HG03103 (cell line): ENCODE measurements around the gene GULP1.

Experiments
- ATAC-seq: cut with Tn5 transposase; IDR thresholded peaks from one replicate; pipeline ENCODE4 v1.9.1; 2021; ENCODE audit warnings: low read depth; ENCODE audit not compliant: unreplicated experiment

The GULP1 gene

DNA sequence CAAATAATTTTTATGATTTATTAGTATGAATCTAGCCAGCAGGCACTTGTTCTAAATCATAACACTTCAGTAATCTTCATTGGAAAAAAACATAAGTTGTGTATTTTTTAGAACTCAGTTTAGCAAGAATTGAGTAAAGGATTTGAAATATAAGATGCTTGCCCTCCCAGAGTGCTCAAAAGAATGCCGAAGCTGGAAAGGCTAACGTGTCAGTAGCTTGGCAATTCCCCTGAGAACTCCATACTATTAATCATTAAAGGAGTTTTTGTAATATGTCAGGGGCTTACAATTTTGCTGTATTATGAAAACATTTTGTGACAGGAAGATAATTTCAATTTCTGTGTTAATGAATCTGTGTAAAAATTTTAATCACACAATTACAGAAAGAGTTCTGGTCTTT, 122.7 kb downstream of the GULP1 start:
- ATAC-seq: no peak

DNA sequence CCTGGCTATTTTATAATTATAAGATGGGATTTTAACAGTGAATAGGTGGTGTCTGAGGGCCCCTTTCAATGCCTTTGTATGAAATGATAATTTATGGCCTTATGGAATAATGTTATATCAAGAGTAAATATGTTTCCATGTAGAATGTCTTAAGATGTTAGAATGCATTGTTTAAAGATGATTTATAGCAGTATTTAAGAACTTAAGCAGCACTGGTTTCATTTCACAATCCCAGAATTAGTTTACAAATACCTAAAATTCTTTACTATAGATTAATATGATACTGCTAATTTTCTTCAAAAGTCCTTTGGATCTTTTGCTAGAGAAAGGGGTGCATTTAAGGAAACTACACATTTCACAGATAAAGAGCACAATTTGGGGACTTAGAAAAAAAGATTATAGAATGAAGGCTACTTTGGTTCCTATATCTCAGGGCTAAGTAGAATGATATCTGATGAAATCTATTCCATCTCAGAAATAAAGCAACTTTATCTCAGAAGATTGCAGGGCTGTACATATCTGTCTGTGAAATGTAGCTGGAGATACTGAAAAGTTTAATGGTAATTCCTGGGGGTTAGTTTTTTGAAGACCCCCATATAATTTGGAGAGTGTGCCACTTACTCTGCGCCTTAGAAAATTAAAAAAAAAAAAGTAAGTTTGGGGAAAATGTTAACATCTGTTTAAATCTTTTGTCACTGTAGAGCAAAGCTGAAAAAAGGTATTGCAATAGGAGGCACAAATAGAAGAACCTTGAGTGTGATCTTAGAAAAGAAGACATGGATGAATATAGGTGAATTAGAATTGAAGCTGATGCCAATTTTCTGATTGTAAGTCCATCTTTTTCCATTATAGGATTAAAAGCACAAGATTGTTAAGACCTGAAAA, 123.4 kb downstream of the GULP1 start:
- ATAC-seq: no peak

DNA sequence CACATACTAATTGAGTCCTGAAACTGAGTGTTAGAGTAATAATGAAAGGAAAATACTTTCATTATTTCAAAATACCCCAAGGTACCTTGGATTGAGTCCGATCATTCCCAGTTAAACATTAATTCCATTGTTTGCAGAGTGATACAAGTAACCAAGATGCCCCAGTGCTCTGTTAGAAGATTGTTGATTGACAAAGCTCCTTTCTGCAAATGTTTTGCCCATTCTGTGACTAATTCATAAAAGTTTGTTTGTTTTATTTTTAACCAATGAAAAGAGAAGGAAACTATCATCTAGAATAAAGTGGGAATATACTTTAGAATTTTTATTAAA, 124.0 kb downstream of the GULP1 start:
- no peak for ATAC-seq

DNA sequence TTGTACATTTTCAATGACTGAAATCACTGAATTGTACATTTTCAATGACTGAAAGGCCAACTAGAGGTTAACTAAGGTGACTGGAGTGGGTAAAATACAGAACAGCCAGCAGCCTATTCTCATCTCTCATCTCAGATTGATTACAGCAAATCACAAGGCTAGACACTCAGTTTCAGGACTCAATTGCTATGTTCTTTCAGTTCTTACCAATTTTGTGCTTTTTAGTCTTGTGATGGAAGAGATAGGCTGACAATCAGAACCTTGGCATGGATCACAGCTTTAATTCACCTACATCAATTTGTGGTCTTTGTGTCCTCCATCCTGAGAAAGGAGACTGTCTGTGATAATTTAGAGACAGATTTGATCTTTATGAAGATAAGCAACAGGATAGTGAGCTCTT, 124.7 kb downstream of the GULP1 start:
- ATAC-seq: no peak

DNA sequence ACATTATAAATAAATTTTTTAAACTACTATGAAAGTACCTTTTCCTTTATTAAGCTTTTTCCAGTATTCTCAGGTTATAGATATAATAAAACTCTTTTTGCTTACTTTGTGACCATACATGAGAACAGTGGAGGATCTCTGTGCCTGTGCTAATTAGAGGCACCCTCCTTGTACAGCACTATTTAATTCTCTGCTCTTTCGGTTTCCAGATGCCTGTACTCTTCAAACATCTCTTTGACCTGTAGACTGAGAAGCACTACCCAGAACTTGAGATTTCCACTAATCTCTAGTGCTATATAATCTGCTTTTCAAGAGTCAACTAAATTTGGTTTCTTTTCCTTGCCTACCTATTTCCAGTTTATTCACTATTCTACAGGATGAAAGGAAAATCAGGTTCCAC, 131.1 kb downstream of the GULP1 start:
- ATAC-seq: no peak

DNA sequence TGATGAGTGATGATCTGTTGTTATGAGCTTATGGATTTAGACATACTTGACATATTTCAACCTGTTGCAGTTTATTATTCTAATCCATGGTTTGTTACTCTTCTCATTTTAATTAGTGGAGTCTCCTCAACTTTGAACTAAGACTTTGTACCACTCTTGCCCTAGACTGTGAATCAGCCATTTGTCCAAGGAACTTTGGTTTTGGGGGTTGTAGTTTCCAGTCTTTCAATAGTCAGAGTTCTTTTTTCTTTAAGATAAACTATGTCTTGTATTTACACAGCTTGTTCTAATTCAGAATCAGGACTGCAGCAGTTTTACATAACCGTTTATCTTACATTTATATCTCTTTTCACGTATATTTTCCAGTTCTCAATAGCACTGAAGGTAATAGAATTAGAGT, 133.6 kb downstream of the GULP1 start:
- ATAC-seq: no peak

DNA sequence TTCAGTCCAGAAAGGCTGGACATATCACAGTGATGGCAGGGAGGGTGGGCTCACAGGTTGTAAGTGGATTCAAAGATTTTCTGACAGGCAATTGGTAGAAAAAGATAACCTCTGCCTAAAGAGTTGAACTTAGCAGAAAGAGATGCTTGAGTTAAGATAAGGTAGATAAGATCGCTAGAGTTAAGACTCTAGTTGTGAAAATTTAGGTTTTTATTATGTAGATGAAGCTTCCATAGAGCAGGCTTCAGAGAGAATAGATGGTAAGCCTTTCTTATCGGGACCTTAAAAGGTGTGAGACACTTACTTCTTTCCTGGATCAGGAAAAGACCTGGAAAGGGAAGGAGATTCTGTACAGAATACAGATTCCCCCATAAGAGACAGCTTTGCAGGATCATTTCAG, 134.4 kb downstream of the GULP1 start:
- ATAC-seq: no peak

DNA sequence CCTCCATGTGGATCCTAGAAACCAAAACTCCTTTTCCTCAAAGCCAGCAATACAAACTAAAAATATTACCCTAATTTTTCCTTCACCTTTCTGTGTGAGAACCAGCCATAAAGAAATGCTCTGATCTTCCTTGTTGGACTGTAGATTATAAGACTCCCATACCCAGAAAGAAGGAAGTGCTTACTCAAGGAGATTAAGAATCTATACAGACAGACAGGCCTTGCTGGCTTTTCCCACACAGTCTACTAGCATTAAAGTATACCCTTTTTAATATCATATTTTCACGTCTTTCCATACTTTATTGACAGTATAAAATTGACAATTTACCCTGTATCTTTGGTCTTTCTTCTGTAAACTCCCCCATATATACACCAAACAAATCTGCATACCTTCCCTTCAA, 139.0 kb downstream of the GULP1 start:
- ATAC-seq: no peak

DNA sequence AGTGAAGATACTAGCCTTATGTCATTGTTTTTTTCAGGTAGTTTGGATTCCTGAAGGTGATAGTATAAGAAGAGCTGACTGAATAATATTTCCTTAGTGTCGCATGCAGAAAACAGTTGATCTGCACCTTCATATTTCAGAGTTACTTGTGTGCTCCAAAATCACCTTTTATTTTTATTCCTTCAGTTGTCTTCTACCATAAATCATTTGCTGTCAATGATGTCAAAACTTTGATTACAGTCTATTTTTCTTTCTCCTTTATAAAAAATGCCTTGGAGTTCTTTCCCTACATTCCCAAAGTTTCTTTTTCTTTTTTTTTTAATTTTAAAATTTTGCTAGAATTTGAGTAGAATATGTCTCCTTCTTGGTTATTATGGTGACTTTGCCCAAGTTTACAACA, 142.3 kb downstream of the GULP1 start:
- ATAC-seq: no peak

DNA sequence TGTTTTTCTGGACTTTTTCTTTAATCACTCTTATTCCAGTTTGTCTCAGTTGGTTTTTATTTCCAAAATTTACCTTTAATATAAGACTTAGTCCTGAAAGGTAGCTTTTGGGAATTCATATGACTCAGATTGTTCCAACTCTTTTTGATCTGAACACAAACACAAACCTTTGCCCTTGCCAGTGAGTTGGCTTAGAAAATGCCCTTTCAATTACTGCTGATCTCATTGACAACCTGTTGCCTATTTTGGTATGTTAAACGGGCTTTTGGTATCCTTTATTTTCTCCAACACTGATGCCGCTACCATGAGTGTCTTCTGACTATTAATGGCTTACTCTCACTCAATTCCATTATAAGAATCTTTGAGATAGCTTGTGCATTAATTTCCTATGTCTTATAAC, 143.4 kb downstream of the GULP1 start:
- no peak for ATAC-seq

DNA sequence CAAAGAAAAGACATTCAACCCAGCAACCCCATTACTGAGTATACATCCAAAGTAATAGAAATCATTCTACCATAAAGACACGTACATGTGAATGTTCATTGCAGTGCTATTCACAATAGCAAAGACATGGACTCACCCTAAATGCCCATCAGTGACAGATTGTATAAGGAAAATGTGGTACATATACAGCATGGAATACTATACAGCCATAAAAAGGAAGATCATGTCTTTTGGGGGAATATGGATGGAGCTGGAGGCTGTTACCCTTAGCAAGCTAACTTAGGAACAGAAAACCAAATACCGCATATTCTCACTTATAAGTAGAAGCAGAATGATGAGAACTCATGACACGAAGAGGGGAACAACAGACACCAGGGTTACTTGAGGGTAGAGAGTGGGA, 145.9 kb downstream of the GULP1 start:
- ATAC-seq: no peak

DNA sequence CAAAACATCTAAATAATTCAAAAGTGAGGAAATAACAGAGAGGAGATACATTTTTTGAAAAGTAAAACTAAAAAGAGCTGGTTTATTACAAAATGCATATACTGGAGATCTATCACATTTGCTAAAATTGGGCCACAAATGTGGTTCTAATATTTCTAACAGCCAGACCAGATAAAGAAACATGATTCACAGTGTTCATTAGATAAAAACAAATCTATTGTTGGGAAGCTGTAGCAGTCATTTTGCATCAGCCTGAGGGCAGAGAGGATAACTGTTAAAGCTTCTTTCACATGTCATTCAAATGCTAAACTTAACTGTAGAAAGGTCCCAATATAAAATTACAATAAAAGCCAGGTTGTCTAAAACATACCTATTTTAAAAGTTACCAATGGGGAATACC, 148.3 kb downstream of the GULP1 start:
- ATAC-seq: no peak

DNA sequence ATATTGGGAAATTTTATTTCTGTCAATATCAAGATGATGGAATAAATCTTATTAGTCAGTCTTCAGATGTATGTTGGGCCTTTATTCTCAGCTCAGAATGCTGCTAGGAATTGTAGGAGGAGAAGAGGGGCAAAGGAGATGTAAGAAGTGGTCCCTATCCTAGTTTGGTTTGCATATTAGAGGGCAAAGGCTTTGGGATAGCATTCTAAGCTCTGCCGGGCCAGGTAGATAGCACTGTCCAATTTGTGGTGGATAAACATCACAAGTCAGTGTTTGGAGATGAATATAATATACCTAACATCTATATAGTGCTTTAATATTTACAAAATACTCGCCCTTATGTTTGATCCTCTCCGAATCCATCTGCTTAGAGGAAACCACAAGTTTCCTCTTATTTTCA, 149.2 kb downstream of the GULP1 start:
- no peak for ATAC-seq

DNA sequence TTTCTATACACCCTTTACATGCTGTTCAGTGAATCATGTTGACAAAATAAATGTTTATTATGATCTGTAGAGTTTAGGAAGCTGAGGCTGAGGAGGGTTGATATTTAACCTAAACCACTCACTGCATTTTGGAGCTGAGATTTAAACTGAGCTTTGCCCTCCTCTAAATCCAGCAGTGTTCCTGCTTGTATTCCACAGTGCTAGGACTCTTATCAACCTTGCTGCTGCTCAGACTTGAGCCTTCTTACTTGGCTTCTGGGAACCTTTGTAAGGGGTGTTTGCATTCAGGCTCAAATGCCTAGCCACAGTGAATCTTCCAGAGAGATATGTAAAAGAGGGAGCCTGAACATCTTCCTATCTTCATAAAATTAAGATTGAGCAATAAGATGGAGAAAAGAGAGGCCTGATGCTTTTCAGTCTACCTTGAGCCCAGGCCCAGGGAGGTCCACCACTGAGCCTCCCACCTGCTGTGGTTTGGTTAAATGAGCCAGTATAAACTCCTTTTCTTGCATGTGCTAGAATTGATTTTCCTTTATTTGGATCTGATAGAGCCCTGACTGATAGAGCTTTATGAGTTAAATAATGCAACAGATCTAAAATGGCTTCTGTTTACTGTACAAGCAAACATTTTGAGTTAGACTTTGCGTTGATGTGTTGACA, 149.7 kb downstream of the GULP1 start:
- ATAC-seq: no peak

DNA sequence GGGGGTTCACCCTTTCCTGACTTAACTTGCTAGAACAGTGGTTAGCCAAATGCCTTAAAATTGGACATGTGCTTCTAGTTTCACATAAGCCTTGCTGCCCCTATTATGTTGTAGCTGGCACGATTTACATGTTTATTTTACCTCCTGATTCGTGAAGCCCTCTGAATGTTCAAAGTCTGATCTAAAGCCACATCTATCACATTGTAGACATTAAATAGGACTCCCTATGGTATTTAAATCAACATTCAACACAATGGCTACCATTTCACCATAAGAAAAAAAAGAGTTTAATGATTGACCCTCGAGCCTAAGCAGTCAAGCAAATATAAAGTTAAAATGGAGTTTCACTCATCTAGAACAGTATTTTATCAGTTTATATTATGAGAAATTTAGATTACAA, 151.5 kb downstream of the GULP1 start:
- no peak for ATAC-seq

DNA sequence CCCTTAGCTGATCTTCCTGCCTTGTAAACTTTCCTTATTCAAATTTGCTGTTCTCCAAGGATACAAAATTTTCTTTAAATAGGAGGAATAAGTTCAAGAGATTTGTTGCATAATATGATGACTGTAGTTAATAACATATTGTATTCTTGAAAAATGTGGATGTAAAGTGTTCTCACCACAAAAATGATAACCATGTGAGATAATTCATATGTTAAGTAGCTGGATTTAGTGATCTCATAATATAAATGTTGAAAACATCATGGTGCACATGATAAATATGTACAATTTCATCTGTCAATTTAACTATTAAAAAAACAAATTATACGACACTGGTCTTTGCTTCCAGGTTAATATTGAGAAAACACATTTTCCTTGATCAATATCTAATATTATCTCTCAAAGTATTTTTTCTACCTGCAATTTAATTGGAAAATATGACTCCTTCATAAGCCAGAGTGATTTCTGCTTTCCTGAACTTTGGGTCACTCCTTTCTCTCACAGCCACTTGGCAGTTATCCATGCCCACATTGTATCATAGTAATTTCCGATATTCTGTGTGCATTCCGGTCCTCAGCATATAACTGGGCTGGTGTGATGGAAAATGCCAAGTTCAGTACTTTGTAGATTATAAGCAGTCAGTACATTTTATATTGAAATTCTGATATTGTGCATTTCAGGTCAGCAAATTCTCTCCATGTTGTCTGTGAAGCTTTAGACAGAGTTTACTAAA, 152.6 kb downstream of the GULP1 start:
- ATAC-seq: no peak

DNA sequence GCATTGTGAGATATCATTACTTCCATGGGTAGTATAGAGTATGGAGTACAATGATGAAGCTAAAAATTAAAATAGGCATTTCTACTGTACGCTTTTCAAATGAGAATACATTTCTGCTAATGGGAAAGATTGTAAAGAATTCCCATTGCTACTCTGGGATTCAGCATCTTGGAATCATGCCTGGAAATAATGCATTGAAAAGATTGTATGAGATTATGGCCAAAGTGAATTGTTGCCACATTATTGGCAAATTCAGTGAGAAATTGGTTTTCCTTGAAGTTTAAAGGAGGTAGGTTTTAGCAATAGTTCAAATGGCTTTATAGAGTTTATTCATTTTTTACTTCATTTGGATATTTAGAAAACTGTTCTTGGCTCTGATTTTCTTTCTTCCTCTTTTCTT, 157.9 kb downstream of the GULP1 start:
- no peak for ATAC-seq

DNA sequence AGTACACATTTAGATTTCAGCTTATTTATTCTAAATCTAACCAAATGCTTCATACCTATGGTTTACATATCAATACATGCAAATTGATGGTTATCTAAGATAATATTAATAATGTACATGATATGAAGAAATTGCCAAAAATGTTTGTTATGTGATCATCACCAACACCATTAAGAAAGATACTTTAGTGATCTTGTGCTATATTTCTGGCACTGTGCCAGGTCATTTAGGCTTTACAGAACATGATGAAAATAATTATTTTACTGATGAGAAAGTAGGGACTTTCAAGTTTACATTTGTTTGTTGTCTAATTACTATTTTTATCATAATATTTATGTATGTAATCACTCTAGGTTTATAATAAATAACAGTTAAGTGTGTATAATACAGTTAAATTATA, 158.3 kb downstream of the GULP1 start:
- no peak for ATAC-seq

DNA sequence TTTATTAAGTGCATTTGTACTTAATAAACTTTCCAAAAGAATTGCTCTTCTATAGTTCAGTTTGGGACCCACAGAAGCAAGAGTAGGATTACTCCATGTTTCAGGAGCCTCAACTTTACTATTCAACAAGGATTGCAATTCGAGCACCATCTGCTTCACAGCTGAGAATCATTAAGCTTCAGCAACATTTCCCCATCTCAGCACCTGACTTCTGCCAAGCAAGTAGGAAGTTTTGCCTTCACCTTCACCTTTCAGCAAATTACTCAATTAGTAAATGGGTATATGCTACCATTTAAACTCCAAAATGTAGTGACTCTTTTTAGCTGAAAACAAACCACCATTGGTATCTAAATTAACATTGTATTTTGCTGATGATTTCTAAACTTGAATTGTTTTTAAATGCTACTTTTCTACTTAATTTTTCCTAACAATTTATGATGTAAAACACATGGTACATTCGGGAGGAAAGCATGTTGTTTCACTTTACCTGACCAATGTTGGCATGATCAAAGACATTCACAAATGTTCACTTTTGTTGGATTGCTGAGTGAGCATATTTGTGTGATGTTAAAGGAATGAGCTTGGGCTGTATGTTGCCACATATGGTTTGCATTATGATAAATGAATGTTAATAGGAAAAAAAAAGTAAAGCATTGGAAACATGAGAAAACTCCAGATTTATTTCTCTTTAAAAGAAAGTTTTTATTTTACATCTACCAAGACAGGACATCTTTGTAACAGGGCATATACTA, 159.2 kb downstream of the GULP1 start:
- no peak for ATAC-seq

DNA sequence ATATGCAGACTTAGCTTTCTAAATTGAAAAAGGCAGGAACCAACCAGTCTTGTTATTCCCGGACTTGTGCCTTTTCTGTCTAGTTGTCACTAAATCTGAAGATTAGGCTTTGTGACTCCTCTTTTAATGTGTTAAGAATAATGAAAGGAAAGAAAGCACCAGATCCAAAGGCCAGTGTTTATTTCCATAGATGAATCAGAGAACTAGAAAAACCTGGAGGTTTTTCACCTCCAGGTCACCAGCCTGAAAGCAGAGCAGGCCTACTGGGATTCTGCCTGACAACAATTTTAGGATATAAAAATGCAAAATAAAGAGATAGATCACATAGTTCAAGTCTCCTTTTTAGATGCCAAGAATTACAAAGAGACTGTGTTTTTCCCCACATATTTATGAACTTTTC, 160.4 kb downstream of the GULP1 start:
- no peak for ATAC-seq
